Glomerular visceral epithelial cell (primary cell): ENCODE results near the gene CRABP2.

ENCODE experiments used
- DNase-seq: peaks from one replicate; pipeline ENCODE4 v3.0.0-alpha.2; 2016; ENCODE audit errors: extremely low spot score

CRABP2 gene

GRCh38 chr1:156709031-156709430 is 3.6 kb upstream of the CRABP2 start:
- no peak for DNase-seq

- DNase-seq: no peak
These were observed 2.9 kb upstream of the CRABP2 start for GRCh38 chr1:156708218-156708661.

- DNase-seq: no peak
These were observed 2.2 kb upstream of the CRABP2 start for GRCh38 chr1:156707417-156708217.

GRCh38 chr1:156706657-156707416 is 1.5 kb upstream of the CRABP2 start:
- DNase-seq: no peak

GRCh38 chr1:156705918-156706656 is 704 bp upstream of the CRABP2 start:
- DNase-seq: peak; percentile 47

GRCh38 chr1:156704930-156705320 is 458 bp downstream of the CRABP2 start:
- peak; percentile 82 for DNase-seq

GRCh38 chr1:156704166-156704711 is 1.1 kb downstream of the CRABP2 start:
- DNase-seq: no peak

GRCh38 chr1:156703741-156704140 is 1.6 kb downstream of the CRABP2 start:
- DNase-seq: no peak

DNA sequence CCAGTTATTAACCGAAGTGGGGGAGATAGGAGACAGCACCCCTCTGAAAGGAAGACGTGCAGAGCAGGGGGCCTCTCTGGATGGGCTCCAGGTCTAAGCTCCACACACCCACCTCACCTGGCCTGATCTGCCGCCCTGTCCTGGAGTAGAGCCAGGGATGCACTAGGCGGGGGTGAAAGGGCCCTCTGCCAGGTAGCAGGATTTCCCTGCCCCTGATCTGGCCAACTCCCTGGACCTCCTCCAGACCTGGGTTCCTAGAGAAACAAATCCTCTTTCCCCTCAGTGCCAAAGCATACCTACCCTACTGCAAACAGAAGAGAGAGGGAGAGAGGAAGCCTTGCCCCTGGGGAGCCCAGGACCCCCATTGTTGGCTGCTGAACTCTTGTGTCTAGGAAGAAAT is 2.0 kb downstream of the CRABP2 start:
- no peak for DNase-seq

DNA sequence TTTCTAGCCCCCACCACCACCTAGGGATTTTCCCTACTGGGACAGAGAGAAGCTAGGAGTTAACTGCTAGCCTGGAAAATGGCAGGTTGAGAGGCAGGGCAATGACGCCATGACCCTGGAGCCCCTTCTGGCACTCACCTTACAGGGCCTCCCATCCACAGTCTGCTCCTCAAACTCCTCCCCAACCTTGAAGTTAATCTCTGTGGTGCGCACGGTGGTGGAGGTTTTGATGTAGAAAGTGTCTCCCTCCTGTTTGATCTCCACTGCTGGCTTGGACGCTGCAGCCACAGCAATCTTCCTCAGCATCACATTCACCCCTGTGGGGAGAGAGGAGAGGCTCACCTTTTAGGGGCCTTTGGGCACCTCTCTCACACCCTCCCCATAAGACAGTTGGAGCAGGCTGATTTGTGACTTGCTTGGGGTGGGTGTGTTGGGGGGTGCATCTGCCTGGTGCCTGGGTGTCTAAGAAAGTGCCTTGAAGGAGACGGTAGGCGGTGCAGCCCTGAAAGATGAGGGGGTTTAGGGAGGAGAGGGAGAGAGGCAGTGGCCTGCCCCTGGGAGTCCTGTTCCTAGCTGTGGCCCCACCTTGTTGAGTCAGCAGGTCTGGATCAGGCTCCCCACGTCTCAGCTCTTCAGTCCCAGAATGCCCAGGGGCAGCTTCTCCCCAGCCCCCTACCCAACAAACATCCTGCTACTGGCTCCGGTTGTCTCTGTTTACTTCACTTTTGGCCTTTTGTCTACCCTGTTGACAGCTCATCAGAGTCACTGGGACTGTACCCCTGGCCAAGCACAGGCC is 4.4 kb downstream of the CRABP2 start:
- DNase-seq: no peak

- DNase-seq: no peak
These were observed 6.4 kb downstream of the CRABP2 start for GRCh38 chr1:156698995-156699394.

- DNase-seq: peak; percentile 64
These were observed 7.9 kb downstream of the CRABP2 start for GRCh38 chr1:156697481-156697880.

DNA sequence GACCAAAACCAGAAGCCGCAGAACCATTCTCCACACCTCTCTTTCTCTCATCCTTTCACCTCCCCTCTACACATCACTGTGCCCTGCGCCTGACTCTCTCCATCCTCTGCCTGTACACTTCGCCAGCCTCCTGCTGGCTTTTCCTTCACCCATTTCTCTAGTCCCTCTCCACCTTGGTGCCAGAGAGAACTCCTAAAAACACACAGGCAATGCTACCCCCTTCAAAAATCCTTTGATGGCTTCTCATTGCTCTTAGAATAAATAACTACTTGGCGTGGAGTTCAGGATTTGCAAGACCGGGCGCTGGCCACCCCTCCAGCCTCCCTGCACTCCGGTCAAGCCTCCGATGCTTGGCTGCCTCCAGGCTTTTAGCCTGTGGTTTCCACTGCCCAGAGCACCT is 8.6 kb downstream of the CRABP2 start:
- DNase-seq: no peak

DNA sequence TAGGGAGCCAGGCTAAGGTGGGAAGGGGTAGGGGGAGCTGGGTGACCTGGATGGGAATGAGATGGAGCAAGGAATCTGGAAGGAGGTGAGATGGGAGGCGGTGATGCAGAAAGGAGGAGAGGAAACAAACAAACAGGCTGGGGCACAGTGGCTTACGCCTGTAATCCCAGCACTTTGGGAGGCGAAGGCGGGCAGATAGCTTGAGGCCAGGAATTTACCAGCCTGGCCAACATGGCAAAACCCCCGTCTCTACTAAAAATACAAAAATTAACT is 10.8 kb downstream of the CRABP2 start:
- no peak for DNase-seq

GRCh38 chr1:156693848-156694689 is 11.3 kb downstream of the CRABP2 start:
- no peak for DNase-seq

DNA sequence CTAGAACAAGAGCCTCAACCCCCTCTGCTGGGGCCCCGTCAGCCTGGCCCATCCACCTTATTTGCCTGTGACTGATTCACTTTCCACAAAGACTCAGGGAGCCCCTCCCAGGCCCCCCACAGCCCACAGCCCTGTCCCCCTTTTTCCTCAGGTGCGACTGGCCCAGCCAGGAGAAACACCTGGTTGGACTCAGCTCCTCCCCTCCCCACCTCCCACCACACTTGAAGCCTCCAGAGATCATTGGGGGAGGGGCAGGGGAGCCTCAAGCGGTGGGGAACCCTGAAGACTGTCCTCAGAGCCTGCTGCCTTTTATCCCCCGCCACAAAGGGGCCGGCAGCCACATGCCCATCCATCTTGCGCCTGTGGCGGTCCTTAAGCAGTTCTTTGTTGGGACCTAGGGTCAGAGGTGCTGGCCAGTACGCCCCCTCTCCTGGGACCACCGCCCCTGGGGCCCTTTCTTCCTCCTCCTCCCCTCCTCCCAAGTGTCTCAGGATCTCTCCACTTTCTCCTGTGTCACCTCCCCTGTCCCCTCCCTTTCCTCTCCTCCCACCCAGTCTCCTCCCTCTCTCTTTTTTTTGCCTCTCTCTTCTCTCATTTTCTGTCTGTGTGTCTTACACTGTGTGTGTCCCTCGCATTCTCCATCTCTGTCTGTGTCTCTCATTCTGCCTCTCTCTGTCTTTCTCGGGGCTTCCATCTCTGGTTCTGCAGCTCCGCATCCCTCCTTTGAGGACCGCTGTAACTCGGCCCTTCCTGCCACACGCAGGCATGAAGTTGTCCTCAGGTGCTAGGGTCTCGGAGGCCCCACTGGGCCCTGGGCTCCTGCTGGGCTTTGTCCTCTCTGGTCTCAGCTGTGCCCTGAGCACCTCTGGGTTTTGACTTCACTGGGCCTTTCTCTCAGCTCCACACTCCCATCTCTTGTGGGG is 12.2 kb downstream of the CRABP2 start:
- no peak for DNase-seq

GRCh38 chr1:156692441-156692924 is 12.9 kb downstream of the CRABP2 start:
- DNase-seq: no peak

DNA sequence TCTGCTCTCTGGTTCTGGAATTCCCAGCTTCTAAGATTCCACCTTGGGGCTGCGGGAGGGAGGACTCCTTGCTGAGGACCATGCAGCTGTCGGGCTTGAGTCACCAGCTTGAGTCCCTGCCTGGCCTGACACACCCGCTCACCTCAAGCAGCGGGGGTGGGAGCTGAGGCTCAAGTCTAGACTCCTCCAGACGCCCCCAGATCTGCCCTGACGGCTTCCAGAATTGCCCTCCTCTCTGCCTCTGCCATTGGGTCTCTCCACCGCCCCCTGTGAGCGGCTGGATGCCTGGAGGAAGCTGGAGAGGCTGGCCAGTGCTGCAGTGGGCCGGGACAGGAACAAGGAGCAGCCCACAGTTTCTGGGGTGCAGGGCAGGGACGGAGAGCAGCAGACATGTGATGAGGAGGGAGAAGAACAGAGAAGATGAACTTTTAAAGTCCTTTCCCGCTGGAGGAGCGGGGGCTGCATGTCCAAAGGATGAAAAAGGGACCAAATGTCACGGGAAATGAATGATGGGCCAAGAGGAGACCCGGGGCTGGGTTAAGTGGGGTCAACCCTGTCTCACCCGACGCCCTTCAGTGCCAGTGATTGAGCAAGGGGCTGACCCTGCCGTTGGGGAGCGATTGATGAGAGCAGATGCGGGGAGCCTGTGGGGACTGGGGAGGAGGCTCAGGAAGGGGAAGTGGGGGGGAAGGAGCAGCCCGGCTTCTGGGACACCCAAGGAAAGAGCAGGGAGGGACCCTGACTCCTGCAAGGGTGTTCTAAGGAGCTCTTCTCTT is 13.5 kb downstream of the CRABP2 start:
- DNase-seq: peak; percentile 66

GRCh38 chr1:156691191-156691590 is 14.2 kb downstream of the CRABP2 start:
- no peak for DNase-seq
